ENCODE results near the gene OBP2B. TPM values are rescaled to one million over a fixed set of nuclear protein-coding genes. Genes with fewer than 3 reads are reported as not detected.

Gene OBP2B
- polyA plus RNA-seq, 1 donor from 2014 or later = not detected

DNA sequence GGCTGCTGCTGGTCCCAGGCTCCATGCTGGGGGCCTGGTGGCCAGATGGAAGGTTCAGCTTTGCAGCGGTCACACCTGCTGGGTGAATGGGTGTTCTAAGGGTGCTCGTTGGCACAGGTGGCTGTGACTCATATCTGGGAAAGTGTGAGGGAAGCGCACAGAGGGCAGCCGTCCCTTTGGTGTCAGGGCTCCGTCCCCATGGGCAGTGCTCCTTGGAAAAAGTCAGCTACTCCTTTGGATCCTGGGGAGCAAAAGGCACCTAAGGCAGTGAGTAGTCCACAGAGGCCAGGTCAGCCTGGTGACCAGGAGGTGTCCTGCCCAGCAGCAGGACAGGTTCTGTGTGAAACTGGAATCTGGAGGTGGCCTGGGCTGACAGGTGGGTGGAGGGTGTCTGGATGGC, 26.9 kb downstream of the OBP2B start:
- no peak overlapping the region for H3K4me3 ChIP-seq (ENCODE audit: low read length)
- no peak overlapping the region for H3K27ac ChIP-seq (ENCODE audit: low read length)
- H3K36me3 ChIP-seq (ENCODE audit: insufficient read depth, low read length) = no peaks in the 10 kb centered on the region
- no peaks in the 10 kb centered on the region for H3K9me3 ChIP-seq (ENCODE audit: low read length)
- H4K20me1 ChIP-seq (ENCODE audit: insufficient read depth) = no peaks in the 10 kb centered on the region
- TF ChIP-seq SMC3 (conservative IDR thresholded peaks at IDR 0.05; ENCODE audit: poor library complexity) = no peak
- TF ChIP-seq TAF1 (IDR thresholded peaks at IDR 0.05; ENCODE audit: low read depth) = no peak
- no peak for TF ChIP-seq EP300 (conservative IDR thresholded peaks at IDR 0.05; ENCODE audit: poor library complexity, severe bottlenecking)
- TF ChIP-seq MXI1 (conservative IDR thresholded peaks at IDR 0.05; ENCODE audit: poor library complexity, severe bottlenecking) = no peak
- H2AFZ ChIP-seq (ENCODE audit: low read depth, low read length) = no peak overlapping the region
- H3K27me3 ChIP-seq (ENCODE audit: insufficient read depth, low read depth, low read length) = peaks cover under 1% of the 10 kb centered on the region
- no peak overlapping the region for H3K9ac ChIP-seq (ENCODE audit: low read length)
- H3F3A ChIP-seq (ENCODE audit: insufficient read depth, low read length, poor library complexity, severe bottlenecking) = no peaks in the 10 kb centered on the region
- no peaks in the 10 kb centered on the region for H3K9me2 ChIP-seq (ENCODE audit: insufficient read depth, low read length)
- no peak overlapping the region for H3K4me2 ChIP-seq (ENCODE audit: low read length)
- no peaks in the 10 kb centered on the region for H3K79me2 ChIP-seq (replicated peaks; ENCODE audit: insufficient read depth, low read length)

DNA sequence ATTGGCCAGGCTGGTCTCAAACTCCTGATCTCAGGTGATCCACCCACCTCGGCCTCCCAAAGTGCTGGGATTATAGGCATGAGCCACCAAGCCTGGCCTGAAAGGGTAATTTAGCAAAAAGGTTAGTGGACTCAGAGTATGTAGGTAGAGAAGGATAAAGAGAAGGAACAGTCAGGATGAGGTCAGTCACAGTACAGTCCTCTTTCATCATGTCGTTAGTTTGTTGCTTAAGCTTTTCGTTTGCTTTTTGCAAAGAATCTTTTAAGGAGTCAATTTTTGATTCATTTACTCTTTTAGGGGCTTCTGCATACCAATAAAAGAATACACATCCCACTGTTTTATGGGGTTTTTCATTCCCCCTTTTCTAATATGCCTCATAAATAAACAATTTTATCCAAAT, 27.5 kb downstream of the OBP2B start:
- Histone ChIP-seq H2AFZ (ENCODE audit: low read depth, low read length) (no peak overlapping the region), H3K9me2 (ENCODE audit: insufficient read depth, low read length) (no peaks in the 10 kb centered on the region), H3K4me3 (ENCODE audit: low read length) (no peak overlapping the region), H3K9ac (ENCODE audit: low read length) (no peak overlapping the region), H3K27ac (ENCODE audit: low read length) (no peak overlapping the region), H3K27me3 (ENCODE audit: insufficient read depth, low read depth, low read length) (no peaks in the 10 kb centered on the region), H4K20me1 (ENCODE audit: insufficient read depth) (no peaks in the 10 kb centered on the region), H3F3A (ENCODE audit: insufficient read depth, low read length, poor library complexity, severe bottlenecking) (no peaks in the 10 kb centered on the region), H3K4me2 (ENCODE audit: low read length) (no peak overlapping the region), H3K9me3 (ENCODE audit: low read length) (no peaks in the 10 kb centered on the region), H3K36me3 (ENCODE audit: insufficient read depth, low read length) (no peaks in the 10 kb centered on the region), H3K79me2 (replicated peaks; ENCODE audit: insufficient read depth, low read length) (no peaks in the 10 kb centered on the region)
- TF ChIP-seq REST (IDR thresholded peaks at IDR 0.05; ENCODE audit: borderline replicate concordance) (no peak), SMC3 (conservative IDR thresholded peaks at IDR 0.05; ENCODE audit: poor library complexity) (no peak), RAD21 (conservative IDR thresholded peaks at IDR 0.05) (no peak), MXI1 (conservative IDR thresholded peaks at IDR 0.05; ENCODE audit: poor library complexity, severe bottlenecking) (no peak), POLR2AphosphoS5 (IDR thresholded peaks at IDR 0.05) (no peak), TAF1 (IDR thresholded peaks at IDR 0.05; ENCODE audit: low read depth) (no peak), EZH2 (IDR thresholded peaks at IDR 0.05; ENCODE audit: borderline replicate concordance, insufficient read depth, low read length, poor library complexity, severe bottlenecking) (no peak), EP300 (conservative IDR thresholded peaks at IDR 0.05; ENCODE audit: poor library complexity, severe bottlenecking) (no peak)
- TF ChIP-seq, protein P1, sequence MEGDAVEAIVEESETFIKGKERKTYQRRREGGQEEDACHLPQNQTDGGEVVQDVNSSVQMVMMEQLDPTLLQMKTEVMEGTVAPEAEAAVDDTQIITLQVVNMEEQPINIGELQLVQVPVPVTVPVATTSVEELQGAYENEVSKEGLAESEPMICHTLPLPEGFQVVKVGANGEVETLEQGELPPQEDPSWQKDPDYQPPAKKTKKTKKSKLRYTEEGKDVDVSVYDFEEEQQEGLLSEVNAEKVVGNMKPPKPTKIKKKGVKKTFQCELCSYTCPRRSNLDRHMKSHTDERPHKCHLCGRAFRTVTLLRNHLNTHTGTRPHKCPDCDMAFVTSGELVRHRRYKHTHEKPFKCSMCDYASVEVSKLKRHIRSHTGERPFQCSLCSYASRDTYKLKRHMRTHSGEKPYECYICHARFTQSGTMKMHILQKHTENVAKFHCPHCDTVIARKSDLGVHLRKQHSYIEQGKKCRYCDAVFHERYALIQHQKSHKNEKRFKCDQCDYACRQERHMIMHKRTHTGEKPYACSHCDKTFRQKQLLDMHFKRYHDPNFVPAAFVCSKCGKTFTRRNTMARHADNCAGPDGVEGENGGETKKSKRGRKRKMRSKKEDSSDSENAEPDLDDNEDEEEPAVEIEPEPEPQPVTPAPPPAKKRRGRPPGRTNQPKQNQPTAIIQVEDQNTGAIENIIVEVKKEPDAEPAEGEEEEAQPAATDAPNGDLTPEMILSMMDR (IDR thresholded peaks at IDR 0.05; ENCODE audit: poor library complexity, severe bottlenecking) = no peak

All from neural cell (in vitro differentiated cells).